Panc1 (cell line): ENCODE data around the gene SLC4A7.

Source experiments
- CTCF ChIP-seq: fragments of 450-650 bp; IDR thresholded peaks from 2 replicates; pipeline ENCODE4 v1.5.1; 2017; ENCODE audit warnings: mild to moderate bottlenecking
- POLR2AphosphoS5 ChIP-seq: IDR thresholded peaks from 2 replicates; pipeline ENCODE4 v1.6.1; 2012; ENCODE audit warnings: mild to moderate bottlenecking, low read depth, low read length, moderate library complexity

- no peak for TF ChIP-seq CTCF
- TF ChIP-seq POLR2AphosphoS5: no peak
Observed at GRCh38 chr3:27429909-27430308, 54.3 kb downstream of the SLC4A7 start.
